GM12878 (cell line): ENCODE results near the gene ACBD7. TPM values are rescaled to one million over a fixed set of nuclear protein-coding genes. Genes with fewer than 3 reads are reported as not detected.

ENCODE experiments used
- ATAC-seq: fragments of 200-7000 bp; cut with Tn5 transposase; 3 replicates; pipeline ENCODE4 v1.9.1; 2020; ENCODE audit warnings: mild to moderate bottlenecking, moderate library complexity
- BruUV-seq: library from RNA; stranded (reverse); fragments of 400-500 nt; replicated peaks from 2 replicates; lab custom pipeline; 2021; lab: Mats Ljungman, UMichigan
- CTCF ChIA-PET: fragments of 300-600 bp; sonication (Branson Sonifier 250); formaldehyde crosslinking; extraction: SDS; loops from one replicate; lab custom pipeline; 2021; ENCODE audit warnings: inconsistent platforms; lab: Yijun Ruan, JAX
- POLR2A ChIA-PET: fragments of 350-600 bp; formaldehyde crosslinking; extraction: SDS; loops from one replicate; lab custom pipeline; 2021; ENCODE audit warnings: inconsistent platforms; lab: Charles Lee
- RAD21 ChIA-PET: fragments of 300-600 bp; sonication (Branson Sonifier 250); formaldehyde crosslinking; loops from one replicate; lab custom pipeline; 2023; ENCODE audit warnings: antibody characterized with exemption; ENCODE audit not compliant: unreplicated experiment; lab: Charles Lee
- SMC1A ChIA-PET: fragments of 300-600 bp; sonication (Branson Sonifier 250); formaldehyde crosslinking; loops from one replicate; lab custom pipeline; 2023; ENCODE audit not compliant: unreplicated experiment, uncharacterized antibody; lab: Charles Lee
- DNase-seq: peaks from one replicate; pipeline ENCODE4 v3.0.0-alpha.2; 2011; ENCODE audit warnings: low read depth, low spot score
- FAIRE-seq: peaks from 3 replicates; lab custom pipeline; 2011; peaks lifted over from hg19 to GRCh38; lab: Jason Lieb, UNC
- H2AFZ ChIP-seq: 2 replicates; pipeline ENCODE4 v1.6.0; 2011; ENCODE audit warnings: low read depth, low read length, control low read depth; ENCODE audit not compliant: control insufficient read depth
- H3K27ac ChIP-seq: 2 replicates; pipeline ENCODE4 v1.5.1; 2011; ENCODE audit warnings: control low read depth; ENCODE audit not compliant: control insufficient read depth, insufficient read depth
- H3K27me3 ChIP-seq, 2 experiments: replicated peaks in 1 of 2; 2 replicates each; pipeline versions ENCODE4 v1.6.0 to v1.6.1; 2011; ENCODE audit warnings: low read length in 1 of 2; ENCODE audit not compliant: control insufficient read depth in 2 of 2, insufficient read depth in 2 of 2
- H3K36me3 ChIP-seq, 2 experiments: 2 replicates each; pipeline ENCODE4 v1.5.1; 2011; ENCODE audit warnings: low read length in 1 of 2; ENCODE audit not compliant: control insufficient read depth in 2 of 2, insufficient read depth in 2 of 2
- H3K4me1 ChIP-seq: 2 replicates; pipeline ENCODE4 v1.6.1; 2011; ENCODE audit warnings: mild to moderate bottlenecking, low read length, moderate library complexity, mixed read lengths; ENCODE audit not compliant: control insufficient read depth, insufficient read depth
- H3K4me2 ChIP-seq: 2 replicates; pipeline ENCODE4 v1.6.0; 2011; ENCODE audit warnings: control low read depth; ENCODE audit not compliant: control insufficient read depth, insufficient read depth
- H3K4me3 ChIP-seq: fragments of 200-600 bp; sonication (generic); 2 replicates; pipeline ENCODE4 v1.5.1; 2016
- H3K79me2 ChIP-seq: 2 replicates; pipeline ENCODE4 v1.6.0; 2011; ENCODE audit warnings: low read length; ENCODE audit not compliant: control insufficient read depth, insufficient read depth
- H3K9ac ChIP-seq: 2 replicates; pipeline ENCODE4 v1.8.0; 2011; ENCODE audit warnings: low read length, control low read depth, mixed read lengths; ENCODE audit not compliant: control insufficient read depth, insufficient read depth
- H3K9me3 ChIP-seq: replicated peaks from 3 replicates; pipeline ENCODE4 v1.5.1; 2011; ENCODE audit warnings: mild to moderate bottlenecking, low read length; ENCODE audit not compliant: control insufficient read depth, insufficient read depth
- H4K20me1 ChIP-seq: 2 replicates; pipeline ENCODE4 v1.6.0; 2011; ENCODE audit not compliant: control insufficient read depth, insufficient read depth
- BCL11A ChIP-seq: IDR thresholded peaks from 2 replicates; pipeline ENCODE4 v1.6.1; 2011; ENCODE audit warnings: low read depth, low read length
- EED ChIP-seq: sonication (generic); IDR thresholded peaks from 2 replicates; pipeline ENCODE4 v1.6.1; 2016; ENCODE audit warnings: antibody characterized with exemption, low read depth
- EP300 ChIP-seq, 2 experiments: fragments of 150-350 bp in 1 of 2; IDR thresholded peaks; 2 replicates each; pipeline ENCODE4 v1.6.1; 2011 to 2012; ENCODE audit warnings: low read depth in 2 of 2, low read length in 2 of 2, borderline replicate concordance in 1 of 2, improper control_type of control experiment in 1 of 2, inconsistent platforms in 1 of 2; ENCODE audit not compliant: control insufficient read depth in 1 of 2
- ESRRA ChIP-seq: IDR thresholded peaks from 2 replicates; pipeline ENCODE4 v1.6.1; 2012; ENCODE audit warnings: mild to moderate bottlenecking, low read length, improper control_type of control experiment
- GABPA ChIP-seq: IDR thresholded peaks from 2 replicates; pipeline ENCODE4 v1.6.1; 2014; ENCODE audit warnings: antibody characterized with exemption, low read depth, mild to moderate bottlenecking, inconsistent platforms
- MEF2A ChIP-seq: IDR thresholded peaks from 2 replicates; pipeline ENCODE4 v1.6.1; 2011; ENCODE audit warnings: low read depth, mild to moderate bottlenecking, low read length, moderate library complexity; ENCODE audit not compliant: insufficient read depth
- MEF2B ChIP-seq: fragments of 450-650 bp; IDR thresholded peaks from 2 replicates; pipeline ENCODE4 v1.6.1; 2018; ENCODE audit warnings: mild to moderate bottlenecking, moderate library complexity; ENCODE audit not compliant: partially characterized antibody, poor library complexity, severe bottlenecking
- PAX5 ChIP-seq: IDR thresholded peaks from 2 replicates; pipeline ENCODE4 v1.6.1; 2011; ENCODE audit warnings: low read depth, low read length, borderline replicate concordance
- PML ChIP-seq: IDR thresholded peaks from 2 replicates; pipeline ENCODE4 v1.6.1; 2012; ENCODE audit warnings: low read length, inconsistent platforms
- RUNX3 ChIP-seq: IDR thresholded peaks from 2 replicates; pipeline ENCODE4 v1.6.1; 2012; ENCODE audit warnings: low read length, inconsistent platforms
- SIX5 ChIP-seq: IDR thresholded peaks from 2 replicates; pipeline ENCODE4 v1.6.1; 2011; ENCODE audit warnings: mild to moderate bottlenecking, low read depth, low read length, moderate library complexity; ENCODE audit not compliant: severe bottlenecking
- SMAD1 ChIP-seq: fragments of 450-650 bp; IDR thresholded peaks from 2 replicates; pipeline ENCODE4 v1.6.1; 2018; ENCODE audit warnings: mild to moderate bottlenecking, low read depth; ENCODE audit not compliant: partially characterized antibody
- SMARCA5 ChIP-seq: fragments of 450-650 bp; IDR thresholded peaks from 2 replicates; pipeline ENCODE4 v1.6.1; 2017; ENCODE audit warnings: mild to moderate bottlenecking
- SPI1 ChIP-seq: IDR thresholded peaks from 2 replicates; pipeline ENCODE4 v1.6.1; 2011; ENCODE audit warnings: low read depth, mild to moderate bottlenecking, low read length, moderate library complexity, borderline replicate concordance; ENCODE audit not compliant: insufficient read depth
- ZBED1 ChIP-seq: IDR thresholded peaks from 2 replicates; pipeline ENCODE4 v1.6.1; 2016; ENCODE audit warnings: borderline replicate concordance
- ZNF207 ChIP-seq: fragments of 450-650 bp; IDR thresholded peaks from 2 replicates; pipeline ENCODE4 v1.6.1; 2014; ENCODE audit warnings: antibody characterized with exemption, mild to moderate bottlenecking, borderline replicate concordance
- ZNF622 ChIP-seq: fragments of 450-650 bp; IDR thresholded peaks from 2 replicates; pipeline ENCODE4 v1.6.1; 2017; ENCODE audit warnings: mild to moderate bottlenecking, inconsistent platforms
- ZSCAN29 ChIP-seq: fragments of 450-650 bp; IDR thresholded peaks from 2 replicates; pipeline ENCODE4 v1.6.1; 2017; ENCODE audit warnings: mild to moderate bottlenecking, moderate library complexity
- WGBS: methylation state at CpG from one replicate; pipeline ENCODE4 v1.1.6; 2016; ENCODE audit warnings: low lambda C conversion rate; ENCODE audit not compliant: insufficient replicate concordance, insufficient coverage; ENCODE audit errors: missing lambda C conversion rate; 5-methylcytosine and 5-hydroxymethylcytosine counted together
- in situ Hi-C: fragments of 300-500 bp; cut with MboI; formaldehyde crosslinking; loops from 9 replicates; pipeline ENCODE4 v1.14.3; 2018; ENCODE audit warnings: mixed read lengths
- intact Hi-C: fragments of 100-400 bp; cut with micrococcal nuclease; formaldehyde crosslinking; loops from one replicate; pipeline ENCODE4 v1.14.2; 2022; ENCODE audit not compliant: unreplicated experiment
- polyA plus RNA-seq, 11 experiments: library from polyadenylated mRNA; depleted of rRNA in 4 of 11; unstranded in 6 of 11; stranded (reverse) in 5 of 11; fragments of >200 nt; fragmentation: Nextera tagmentation in 4 of 11; fragmentation: Illumina TruSeq in 1 of 11; extraction: Ambion mirVana in 4 of 11; extraction: Trizol in 1 of 11; gene quantifications; 1 replicate in 1 of 11; 2 replicates in 10 of 11; pipeline versions ENCODE4 v1.2.1 to v1.2.3, GENCODE V29; 2011 to 2016; ENCODE audit warnings: inconsistent platforms in 2 of 11, missing spikeins in 2 of 11, low read depth in 1 of 11
- total RNA-seq, 4 experiments: library from RNA; depleted of rRNA in 3 of 4; stranded (reverse); fragments of >200 nt in 3 of 4; fragmentation: Illumina TruSeq in 1 of 4; extraction: Trizol in 1 of 4; gene quantifications; 2 replicates each; pipeline versions ENCODE4 v1.2.1 to v1.2.3, GENCODE V29; 2013 to 2021
- TF ChIP-seq, protein P1 (sequence below): IDR thresholded peaks from 2 replicates; pipeline ENCODE4 v1.6.1; 2011; ENCODE audit warnings: low read depth, low read length, improper control_type of control experiment, borderline replicate concordance
- TF ChIP-seq, protein P2 (sequence below): fragments of 450-650 bp; IDR thresholded peaks from 2 replicates; pipeline ENCODE4 v1.6.1; 2017; ENCODE audit warnings: mild to moderate bottlenecking, moderate library complexity

Gene ACBD7
- total and polyA plus RNA-seq, 10 of the 15 experiments (the other 5 are each of a cell fraction or from before 2014, with no cell fraction given), result 0.04 to 0.74 (median 0.36) TPM

DNA sequence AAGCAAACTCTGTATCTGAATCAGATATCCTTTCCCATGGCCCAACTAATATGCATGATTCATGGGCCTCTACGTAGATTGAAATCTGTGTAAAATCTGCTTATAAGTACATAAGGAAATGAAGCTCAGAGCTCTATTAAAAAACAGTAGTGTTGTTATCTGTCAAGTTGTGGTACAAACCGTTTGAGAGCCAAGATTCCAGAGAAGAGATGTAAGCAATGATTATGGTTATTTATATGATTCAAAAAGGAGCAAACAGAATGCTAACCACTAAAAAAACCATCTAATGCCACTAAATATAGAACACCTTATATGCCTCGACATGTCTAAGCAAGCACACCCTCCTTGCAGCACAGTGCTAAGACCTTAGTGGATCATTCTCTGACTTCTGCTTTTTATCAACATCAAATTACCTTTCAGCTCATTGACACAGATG lies 35.2 kb upstream of the ACBD7 start:
- in situ Hi-C loops, result no loop called here
- Histone ChIP-seq H3K4me3 (no peak overlapping the region), H3K4me2 (peak overlapping the region; percentile 11; the same call in 1 of the 2 replicates), H3K9ac (no peak overlapping the region; the same call in 1 of the 2 replicates), H2AFZ (no peak overlapping the region), H3K27ac (peak overlapping the region; percentile 85), H4K20me1 (no peaks in the 10 kb centered on the region), H3K9me3 (peaks cover 2% of the 10 kb centered on the region; the same call in 1 of the 3 replicates), H3K36me3 (peaks cover 0 to 2% of the 10 kb centered on the region in 2 experiments; a peak in 3 of 4 replicates), H3K79me2 (no peaks in the 10 kb centered on the region), H3K27me3 (no peaks in the 10 kb centered on the region), H3K4me1 (peaks cover 17% of the 10 kb centered on the region)
- ATAC-seq (peak; percentile 51), FAIRE-seq (peak; percentile 65), DNase-seq (no peak)
- ChIA-PET SMC1A (interaction anchor here (0.7 to 9.1 kb wide), 5 partner anchors 8 to 577 kb away, joined by 3 to 127 read pairs (median 5); partner anchors contain the start of gene NMT2), CTCF (interaction anchor here (1.0 to 4.8 kb wide), 6 partner anchors 10 to 43 kb away, joined by 3 to 40 read pairs (median 14); no protein-coding TSS in a partner anchor), RAD21 (interaction anchor here (1.6 to 4.0 kb wide), 3 partner anchors 19 to 44 kb away, joined by 6 to 48 read pairs (median 39); partner anchors contain the start of gene NMT2), POLR2A (interaction anchor here (0.6 to 3.4 kb wide), 4 partner anchors 13 to 1382 kb away, joined by 4 to 40 read pairs (median 9); no protein-coding TSS in a partner anchor)
- intact Hi-C loops, result no loop called here
- 8% methylated on average over 3 of the region's 3 CpGs for WGBS
- no TSS peak for BruUV-seq
- TF ChIP-seq MEF2A, result peak; percentile 39; the same call in 1 of the 2 replicates
- TF ChIP-seq GABPA, result peak; percentile 15; the same call in 1 of the 2 replicates
- TF ChIP-seq EED, result no peak
- 0 out of 2 replicates have a peak, but pooled peaks have one; percentile 10 for TF ChIP-seq PAX5
- TF ChIP-seq RUNX3, result peak; percentile 66
- TF ChIP-seq SPI1, result peak; percentile 89
- TF ChIP-seq SMAD1, result no peak
- TF ChIP-seq, protein P1, sequence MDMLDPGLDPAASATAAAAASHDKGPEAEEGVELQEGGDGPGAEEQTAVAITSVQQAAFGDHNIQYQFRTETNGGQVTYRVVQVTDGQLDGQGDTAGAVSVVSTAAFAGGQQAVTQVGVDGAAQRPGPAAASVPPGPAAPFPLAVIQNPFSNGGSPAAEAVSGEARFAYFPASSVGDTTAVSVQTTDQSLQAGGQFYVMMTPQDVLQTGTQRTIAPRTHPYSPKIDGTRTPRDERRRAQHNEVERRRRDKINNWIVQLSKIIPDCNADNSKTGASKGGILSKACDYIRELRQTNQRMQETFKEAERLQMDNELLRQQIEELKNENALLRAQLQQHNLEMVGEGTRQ, result no peak
- no peak for TF ChIP-seq SMARCA5
- 0 out of 2 replicates have a peak, but pooled peaks have one; percentile 14 for TF ChIP-seq ZBED1
- 0 out of 2 replicates have a peak, but pooled peaks have one; percentile 26 for TF ChIP-seq BCL11A
- TF ChIP-seq ZNF207, result no peak
- TF ChIP-seq EP300 (IDR thresholded peaks at IDR 0.05; ENCODE audit: borderline replicate concordance in 1 of 2, control insufficient read depth in 1 of 2, low read depth in 2 of 2, low read length in 2 of 2), result peak in 1 of 2 experiments; percentile 37; a peak in 1 of 4 replicates
- TF ChIP-seq, protein P2, sequence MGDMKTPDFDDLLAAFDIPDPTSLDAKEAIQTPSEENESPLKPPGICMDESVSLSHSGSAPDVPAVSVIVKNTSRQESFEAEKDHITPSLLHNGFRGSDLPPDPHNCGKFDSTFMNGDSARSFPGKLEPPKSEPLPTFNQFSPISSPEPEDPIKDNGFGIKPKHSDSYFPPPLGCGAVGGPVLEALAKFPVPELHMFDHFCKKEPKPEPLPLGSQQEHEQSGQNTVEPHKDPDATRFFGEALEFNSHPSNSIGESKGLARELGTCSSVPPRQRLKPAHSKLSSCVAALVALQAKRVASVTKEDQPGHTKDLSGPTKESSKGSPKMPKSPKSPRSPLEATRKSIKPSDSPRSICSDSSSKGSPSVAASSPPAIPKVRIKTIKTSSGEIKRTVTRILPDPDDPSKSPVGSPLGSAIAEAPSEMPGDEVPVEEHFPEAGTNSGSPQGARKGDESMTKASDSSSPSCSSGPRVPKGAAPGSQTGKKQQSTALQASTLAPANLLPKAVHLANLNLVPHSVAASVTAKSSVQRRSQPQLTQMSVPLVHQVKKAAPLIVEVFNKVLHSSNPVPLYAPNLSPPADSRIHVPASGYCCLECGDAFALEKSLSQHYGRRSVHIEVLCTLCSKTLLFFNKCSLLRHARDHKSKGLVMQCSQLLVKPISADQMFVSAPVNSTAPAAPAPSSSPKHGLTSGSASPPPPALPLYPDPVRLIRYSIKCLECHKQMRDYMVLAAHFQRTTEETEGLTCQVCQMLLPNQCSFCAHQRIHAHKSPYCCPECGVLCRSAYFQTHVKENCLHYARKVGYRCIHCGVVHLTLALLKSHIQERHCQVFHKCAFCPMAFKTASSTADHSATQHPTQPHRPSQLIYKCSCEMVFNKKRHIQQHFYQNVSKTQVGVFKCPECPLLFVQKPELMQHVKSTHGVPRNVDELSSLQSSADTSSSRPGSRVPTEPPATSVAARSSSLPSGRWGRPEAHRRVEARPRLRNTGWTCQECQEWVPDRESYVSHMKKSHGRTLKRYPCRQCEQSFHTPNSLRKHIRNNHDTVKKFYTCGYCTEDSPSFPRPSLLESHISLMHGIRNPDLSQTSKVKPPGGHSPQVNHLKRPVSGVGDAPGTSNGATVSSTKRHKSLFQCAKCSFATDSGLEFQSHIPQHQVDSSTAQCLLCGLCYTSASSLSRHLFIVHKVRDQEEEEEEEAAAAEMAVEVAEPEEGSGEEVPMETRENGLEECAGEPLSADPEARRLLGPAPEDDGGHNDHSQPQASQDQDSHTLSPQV, result no peak
- TF ChIP-seq ZNF622, result no peak
- TF ChIP-seq MEF2B, result peak; percentile 48
- TF ChIP-seq PML, result no peak
- no peak for TF ChIP-seq ESRRA
- TF ChIP-seq ZSCAN29, result no peak
- no peak for TF ChIP-seq SIX5
